Smooth muscle cell (in vitro differentiated cells): ENCODE results near the gene ALK. TPM values are rescaled to one million over a fixed set of nuclear protein-coding genes. Genes with fewer than 3 reads are reported as not detected.

Source experiments
- DNase-seq: peaks from one replicate; lab custom pipeline; 2025; ENCODE audit not compliant: unreplicated experiment; lab: John Stamatoyannopoulos, UW
- H2AFZ ChIP-seq: fragments of 200-600 bp; sonication (generic); 2 replicates; pipeline ENCODE4 v1.6.0; 2016; ENCODE audit warnings: antibody characterized with exemption, low read depth, mild to moderate bottlenecking
- H3F3A ChIP-seq: fragments of 200-600 bp; sonication (generic); 2 replicates; pipeline ENCODE4 v1.6.0; 2017; ENCODE audit warnings: antibody characterized with exemption, low read depth
- H3K27ac ChIP-seq: fragments of 200-600 bp; sonication (generic); 2 replicates; pipeline ENCODE4 v1.5.1; 2016; ENCODE audit warnings: low read depth, mild to moderate bottlenecking
- H3K27me3 ChIP-seq: fragments of 200-600 bp; sonication (generic); 2 replicates; pipeline ENCODE4 v1.6.1; 2016; ENCODE audit warnings: low read depth, mild to moderate bottlenecking
- H3K36me3 ChIP-seq: fragments of 200-600 bp; sonication (generic); 2 replicates; pipeline ENCODE4 v1.5.1; 2016; ENCODE audit warnings: low read depth
- H3K4me1 ChIP-seq: fragments of 200-600 bp; sonication (generic); 2 replicates; pipeline ENCODE4 v1.5.1; 2016; ENCODE audit warnings: low read depth
- H3K4me2 ChIP-seq: fragments of 200-600 bp; sonication (generic); 2 replicates; pipeline ENCODE4 v1.6.0; 2016; ENCODE audit warnings: mild to moderate bottlenecking
- H3K4me3 ChIP-seq: fragments of 200-600 bp; sonication (generic); 2 replicates; pipeline ENCODE4 v1.5.1; 2016; ENCODE audit warnings: mild to moderate bottlenecking
- H3K79me2 ChIP-seq: fragments of 200-600 bp; sonication (generic); 2 replicates; pipeline ENCODE4 v1.6.0; 2016; ENCODE audit warnings: low read depth, mild to moderate bottlenecking
- H3K9ac ChIP-seq: fragments of 200-600 bp; sonication (generic); 2 replicates; pipeline ENCODE4 v1.6.0; 2016; ENCODE audit warnings: low read depth
- H3K9me3 ChIP-seq: fragments of 200-600 bp; sonication (generic); replicated peaks from 2 replicates; pipeline ENCODE4 v1.5.1; 2016; ENCODE audit warnings: low read depth
- H4K20me1 ChIP-seq: fragments of 200-600 bp; sonication (generic); 2 replicates; pipeline ENCODE4 v1.6.0; 2016; ENCODE audit warnings: low read depth
- whole genome bisulfite sequencing: methylation state at CpG from one replicate; pipeline ENCODE4 v1.1.7; 2016; ENCODE audit warnings: low lambda C conversion rate; 5-methylcytosine and 5-hydroxymethylcytosine counted together
- polyA plus RNA-seq: library from polyadenylated mRNA; unstranded; fragments of >200 nt; fragmentation: Nextera tagmentation; extraction: Ambion mirVana; gene quantifications from 2 replicates; pipeline ENCODE4 v1.2.1, GENCODE V29; 2016
- total RNA-seq: library from RNA; depleted of rRNA; stranded (reverse); fragments of >200 nt; gene quantifications from 2 replicates; pipeline ENCODE4 v1.2.3, GENCODE V29; 2014
- TF ChIP-seq, protein P1 (sequence below): fragments of 200-600 bp; sonication (generic); IDR thresholded peaks from 2 replicates; pipeline ENCODE4 v1.5.1; 2017; ENCODE audit warnings: borderline replicate concordance, mild to moderate bottlenecking, antibody characterized with exemption; ENCODE audit not compliant: insufficient read depth, poor library complexity, severe bottlenecking

ALK gene
- total and polyA plus RNA-seq, 2 experiments from 2014 or later = 0.13 to 0.19 TPM

DNA sequence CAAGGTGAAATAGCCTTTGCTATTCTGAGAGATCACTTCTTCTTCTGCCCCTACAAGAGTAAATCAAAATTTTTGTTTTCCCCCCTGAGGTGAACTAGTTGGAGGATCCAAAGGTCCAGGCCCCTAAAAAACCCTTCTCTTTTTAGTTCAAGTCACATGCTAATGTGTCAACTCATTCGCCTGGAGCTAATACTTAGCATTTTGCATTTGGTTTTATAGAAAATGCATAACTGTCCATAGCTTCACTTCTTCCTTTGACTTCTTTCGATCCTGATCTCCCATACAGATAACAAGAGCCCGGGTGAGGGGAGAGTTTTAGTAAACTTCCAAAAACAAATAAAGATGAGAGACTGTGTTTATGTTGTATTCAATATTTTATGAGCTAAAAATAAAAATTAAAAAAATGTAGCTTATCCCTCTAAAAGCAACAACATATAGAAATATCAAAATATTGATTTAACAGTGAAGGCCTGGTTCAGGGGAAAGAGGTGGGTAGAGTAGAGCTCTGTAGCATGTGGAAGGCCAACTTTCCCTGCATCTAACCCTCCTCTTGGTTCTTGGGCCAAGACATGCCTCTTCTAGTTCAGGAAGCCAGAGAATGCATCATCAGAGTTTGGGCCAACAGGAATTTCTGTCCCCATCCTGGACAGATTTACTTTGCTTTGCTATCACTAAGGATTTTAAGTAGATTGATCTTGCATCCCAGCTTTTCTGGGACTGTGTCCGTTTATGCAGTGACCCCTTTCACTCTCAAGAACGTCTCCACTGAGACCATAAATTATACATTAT lies 333.8 kb downstream of the ALK start:
- Histone ChIP-seq H3K27me3 (peaks cover 53% of the 10 kb centered on the region), H2AFZ (no peak overlapping the region), H3K27ac (no peak overlapping the region), H4K20me1 (no peaks in the 10 kb centered on the region), H3K4me2 (no peak overlapping the region), H3F3A (no peaks in the 10 kb centered on the region), H3K4me3 (no peak overlapping the region), H3K36me3 (no peaks in the 10 kb centered on the region), H3K79me2 (no peaks in the 10 kb centered on the region), H3K4me1 (no peaks in the 10 kb centered on the region), H3K9ac (no peak overlapping the region), H3K9me3 (no peaks in the 10 kb centered on the region)
- TF ChIP-seq, protein P1, sequence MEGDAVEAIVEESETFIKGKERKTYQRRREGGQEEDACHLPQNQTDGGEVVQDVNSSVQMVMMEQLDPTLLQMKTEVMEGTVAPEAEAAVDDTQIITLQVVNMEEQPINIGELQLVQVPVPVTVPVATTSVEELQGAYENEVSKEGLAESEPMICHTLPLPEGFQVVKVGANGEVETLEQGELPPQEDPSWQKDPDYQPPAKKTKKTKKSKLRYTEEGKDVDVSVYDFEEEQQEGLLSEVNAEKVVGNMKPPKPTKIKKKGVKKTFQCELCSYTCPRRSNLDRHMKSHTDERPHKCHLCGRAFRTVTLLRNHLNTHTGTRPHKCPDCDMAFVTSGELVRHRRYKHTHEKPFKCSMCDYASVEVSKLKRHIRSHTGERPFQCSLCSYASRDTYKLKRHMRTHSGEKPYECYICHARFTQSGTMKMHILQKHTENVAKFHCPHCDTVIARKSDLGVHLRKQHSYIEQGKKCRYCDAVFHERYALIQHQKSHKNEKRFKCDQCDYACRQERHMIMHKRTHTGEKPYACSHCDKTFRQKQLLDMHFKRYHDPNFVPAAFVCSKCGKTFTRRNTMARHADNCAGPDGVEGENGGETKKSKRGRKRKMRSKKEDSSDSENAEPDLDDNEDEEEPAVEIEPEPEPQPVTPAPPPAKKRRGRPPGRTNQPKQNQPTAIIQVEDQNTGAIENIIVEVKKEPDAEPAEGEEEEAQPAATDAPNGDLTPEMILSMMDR = no peak
- DNase-seq = no peak
- WGBS = 82% methylated on average over 5 of the region's 5 CpGs

DNA sequence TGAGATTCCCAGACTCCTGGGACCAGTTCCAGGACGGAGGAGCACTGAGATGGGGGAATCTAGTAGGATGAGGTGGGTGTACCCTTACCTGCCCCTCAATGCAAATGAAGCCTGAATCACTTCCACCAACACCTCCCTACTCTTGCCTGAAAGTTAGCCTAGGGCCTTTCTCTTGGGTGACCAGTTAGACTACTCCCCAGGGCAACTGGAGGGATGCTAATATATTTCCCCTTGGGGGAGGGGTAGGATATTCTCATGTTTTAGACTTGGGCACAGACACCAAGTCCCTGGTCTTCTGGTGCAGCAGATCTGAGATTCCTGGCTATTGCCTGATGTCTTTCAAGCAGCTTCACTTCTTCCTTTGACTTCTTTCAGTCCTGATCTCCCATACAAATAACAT lies 334.5 kb downstream of the ALK start:
- Histone ChIP-seq H3K4me1 (no peaks in the 10 kb centered on the region), H3K9ac (no peak overlapping the region), H3K9me3 (no peaks in the 10 kb centered on the region), H4K20me1 (no peaks in the 10 kb centered on the region), H3F3A (no peaks in the 10 kb centered on the region), H3K36me3 (no peaks in the 10 kb centered on the region), H2AFZ (no peak overlapping the region), H3K79me2 (no peaks in the 10 kb centered on the region), H3K4me3 (no peak overlapping the region), H3K27me3 (peaks cover 53% of the 10 kb centered on the region), H3K4me2 (no peak overlapping the region), H3K27ac (no peak overlapping the region)
- no peak for DNase-seq
- TF ChIP-seq, protein P1 = no peak
- WGBS = 84% methylated on average over 1 of the region's 1 CpG

DNA sequence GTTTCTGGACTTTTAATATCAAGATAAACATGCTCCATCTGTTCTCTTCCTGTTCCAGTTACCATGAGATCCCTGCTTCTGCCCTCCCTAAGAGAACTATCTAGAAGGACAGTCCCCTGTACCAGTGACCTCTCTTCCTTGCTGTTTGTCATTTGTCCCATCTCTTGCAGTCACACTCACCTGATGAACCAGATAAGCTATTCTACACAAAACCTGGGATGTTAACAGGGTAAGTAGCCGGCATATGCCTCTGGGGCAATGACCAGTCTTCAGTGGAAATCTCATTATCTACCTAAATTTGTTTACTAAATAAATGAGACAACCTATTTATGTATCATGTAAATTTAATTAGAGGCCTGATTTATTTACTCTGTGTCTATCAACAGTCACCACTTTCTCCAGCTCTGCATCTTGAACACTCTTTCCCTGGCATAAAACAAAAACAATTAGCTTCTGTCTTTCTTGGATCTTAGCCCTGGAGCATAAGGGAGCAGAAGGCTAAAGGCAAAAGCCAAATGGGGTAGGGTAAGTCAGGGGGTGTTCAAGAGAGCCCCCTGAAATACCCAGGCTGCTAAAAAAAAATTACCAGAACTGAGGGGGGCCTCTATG lies 337.7 kb downstream of the ALK start:
- Histone ChIP-seq H3K9me3 (no peaks in the 10 kb centered on the region), H3K9ac (no peak overlapping the region), H2AFZ (no peak overlapping the region), H3F3A (no peaks in the 10 kb centered on the region), H3K4me3 (no peak overlapping the region), H4K20me1 (no peaks in the 10 kb centered on the region), H3K27me3 (peaks cover 65% of the 10 kb centered on the region), H3K4me2 (no peak overlapping the region), H3K79me2 (no peaks in the 10 kb centered on the region), H3K27ac (no peak overlapping the region), H3K36me3 (no peaks in the 10 kb centered on the region), H3K4me1 (no peaks in the 10 kb centered on the region)
- 73% methylated on average over 1 of the region's 1 CpG for WGBS
- TF ChIP-seq, protein P1 = no peak
- DNase-seq = no peak
